BJ (cell line): Measurements from ENCODE around the gene RPS6KC1. TPM values are rescaled to one million over a fixed set of nuclear protein-coding genes. Genes with fewer than 3 reads are reported as not detected.

Experiments used
- CTCF ChIA-PET: fragments of 350-600 bp; formaldehyde crosslinking; extraction: SDS; loops from one replicate; lab custom pipeline; 2021; ENCODE audit warnings: antibody characterized with exemption, inconsistent platforms; lab: Yijun Ruan, JAX
- POLR2A ChIA-PET: fragments of 300-600 bp; sonication (Branson Sonifier 250); formaldehyde crosslinking; extraction: SDS; loops from one replicate; lab custom pipeline; 2021; ENCODE audit warnings: antibody characterized with exemption; lab: Charles Lee
- DNase-seq: peaks from one replicate; pipeline ENCODE4 v3.0.0-alpha.2; 2011; ENCODE audit warnings: low read depth
- H3K27me3 ChIP-seq: 2 replicates; pipeline ENCODE4 v1.6.0; 2011; ENCODE audit warnings: low read length; ENCODE audit not compliant: control insufficient read depth, insufficient read depth
- H3K36me3 ChIP-seq: 2 replicates; pipeline ENCODE4 v1.5.1; 2011; ENCODE audit warnings: low read length; ENCODE audit not compliant: control insufficient read depth, insufficient read depth
- H3K4me3 ChIP-seq: 2 replicates; pipeline ENCODE4 v1.5.1; 2011; ENCODE audit warnings: low read depth, mild to moderate bottlenecking, control low read depth, low read length
- CTCF ChIP-seq: IDR thresholded peaks from 2 replicates; pipeline ENCODE4 v1.5.1; 2011; ENCODE audit warnings: low read depth, mild to moderate bottlenecking, control low read depth, inconsistent platforms, low read length, moderate library complexity; ENCODE audit not compliant: insufficient read depth
- polyA plus RNA-seq: library from polyadenylated mRNA; depleted of rRNA; stranded (reverse); fragments of >200 nt; gene quantifications from 2 replicates; pipeline ENCODE4 v1.2.3, GENCODE V29; 2011

RPS6KC1 gene
- polyA plus RNA-seq, 1 experiment: 6.7 TPM

- CTCF ChIA-PET: no interaction called here
- H3K4me3 ChIP-seq: no peak overlapping the region
- H3K27me3 ChIP-seq: no peaks in the 10 kb centered on the region
- H3K36me3 ChIP-seq: no peaks in the 10 kb centered on the region; the same call in 1 of the 2 replicates
- no peak for TF ChIP-seq CTCF
- POLR2A ChIA-PET: no interaction called here
- DNase-seq: no peak
Measured at GRCh38 chr1:213251972-213252371, 200.9 kb downstream of the RPS6KC1 start.

- no peaks in the 10 kb centered on the region for H3K27me3 ChIP-seq
- ChIA-PET POLR2A (no interaction called here), CTCF (interaction anchor here (3.7 kb wide), 1 partner anchor 11 kb away, joined by 11 read pairs; no protein-coding TSS in a partner anchor)
- no peak for DNase-seq
- H3K36me3 ChIP-seq: no peaks in the 10 kb centered on the region
- no peak overlapping the region for H3K4me3 ChIP-seq
- TF ChIP-seq CTCF: no peak
Measured at GRCh38 chr1:213256438-213257087, 205.5 kb downstream of the RPS6KC1 start.

GRCh38 chr1:213260311-213261075 lies 209.5 kb downstream of the RPS6KC1 start:
- ChIA-PET POLR2A (no interaction called here), CTCF (no interaction called here)
- H3K27me3 ChIP-seq: no peaks in the 10 kb centered on the region
- no peak for DNase-seq
- no peak overlapping the region for H3K4me3 ChIP-seq
- no peak for TF ChIP-seq CTCF
- no peaks in the 10 kb centered on the region for H3K36me3 ChIP-seq

- ChIA-PET CTCF (no interaction called here), POLR2A (no interaction called here)
- peaks cover 2% of the 10 kb centered on the region for H3K36me3 ChIP-seq
- no peak for TF ChIP-seq CTCF
- H3K4me3 ChIP-seq: no peak overlapping the region
- DNase-seq: no peak
- no peaks in the 10 kb centered on the region for H3K27me3 ChIP-seq
Measured at GRCh38 chr1:213264531-213264930, 213.5 kb downstream of the RPS6KC1 start.

- Histone ChIP-seq H3K27me3 (no peaks in the 10 kb centered on the region), H3K4me3 (no peak overlapping the region), H3K36me3 (peaks cover 2% of the 10 kb centered on the region)
- no peak for DNase-seq
- TF ChIP-seq CTCF: no peak
- ChIA-PET CTCF (no interaction called here), POLR2A (no interaction called here)
Measured at GRCh38 chr1:213266983-213267772, 216.1 kb downstream of the RPS6KC1 start.
